Left colon (tissue), 2 donors: ENCODE results near the gene HACD4. TPM values are rescaled to one million over a fixed set of nuclear protein-coding genes. Genes with fewer than 3 reads are reported as not detected.

ENCODE experiments used
- ATAC-seq: fragments of 200-7000 bp; cut with Tn5 transposase; one replicate; pipeline ENCODE4 v1.9.1; 2020; ENCODE audit warnings: mild to moderate bottlenecking, moderate library complexity
- DNase-seq, 2 donors: peaks; one replicate each; pipeline ENCODE4 v3.0.0-alpha.2; 2020
- intact Hi-C, 2 donors: fragments of 100-400 bp; cut with DNase I in 1 of 2; cut with micrococcal nuclease in 1 of 2; formaldehyde crosslinking; loops; one replicate each; pipeline versions ENCODE4 v1.11.2 to v1.14.0; 2022; cut with DNase I, micrococcal nuclease
- long read RNA-seq: library from polyadenylated mRNA; unstranded; transcript quantifications from one replicate; pipeline ENCODE4 v2.0.0, GENCODE V29; 2021
- total RNA-seq, 2 donors: library from RNA; stranded (reverse); fragmentation: NEBNext Ultra II Directional; extraction: Animal tissue kit (Norgen Biotek cat#: 25700); gene quantifications; one replicate each; pipeline ENCODE4 v1.2.1, GENCODE V29; 2021
- donor health status: DM: no; HTN: no; CAD: no.
- donor health status: DM: yes; HTN: yes; CAD: no.

HACD4 gene, protein sequence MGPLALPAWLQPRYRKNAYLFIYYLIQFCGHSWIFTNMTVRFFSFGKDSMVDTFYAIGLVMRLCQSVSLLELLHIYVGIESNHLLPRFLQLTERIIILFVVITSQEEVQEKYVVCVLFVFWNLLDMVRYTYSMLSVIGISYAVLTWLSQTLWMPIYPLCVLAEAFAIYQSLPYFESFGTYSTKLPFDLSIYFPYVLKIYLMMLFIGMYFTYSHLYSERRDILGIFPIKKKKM
- total RNA-seq = 1 to 10 TPM in 1 of 2 donors, under 1 TPM in 1; 0.52 to 2.3 TPM
- long read RNA-seq, partial matches to known transcripts = 0 of 1 reads
- long read RNA-seq, other reads (novel, unspliced or antisense) = 1 of 1 reads

DNA sequence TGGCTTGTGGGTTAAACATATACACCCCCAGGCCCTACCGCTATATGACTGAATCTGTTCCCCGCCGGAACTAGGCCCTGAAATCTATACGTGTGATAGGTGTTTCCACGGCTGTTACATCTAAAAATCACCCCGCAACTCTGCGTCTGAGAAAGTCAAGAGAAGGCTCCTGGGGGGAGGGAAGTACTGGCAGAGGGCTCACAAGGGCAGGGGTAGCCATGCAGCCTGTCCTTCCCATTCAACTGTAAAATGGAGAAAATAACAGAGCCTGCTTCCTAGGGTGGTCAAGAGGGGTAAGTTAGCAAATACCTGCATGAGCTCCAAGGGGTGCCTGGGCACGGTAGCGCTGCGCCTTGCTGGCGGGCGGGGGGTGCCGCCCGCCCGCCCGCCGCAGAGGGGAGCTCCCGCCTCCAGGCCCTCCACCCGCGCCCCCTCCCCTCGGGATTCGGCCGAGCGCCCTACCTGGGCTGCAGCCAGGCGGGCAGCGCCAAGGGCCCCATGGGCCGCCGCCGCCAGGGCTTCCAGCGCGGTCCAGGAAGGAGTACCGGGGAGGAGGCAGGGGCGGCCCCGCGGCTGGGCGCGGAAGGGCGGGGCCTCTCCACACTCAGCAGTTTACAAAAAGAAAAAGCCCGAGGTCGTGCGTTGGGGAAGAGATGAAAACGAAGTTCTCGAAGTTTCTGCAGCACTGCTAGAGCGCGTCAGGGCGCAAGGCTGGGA, at the start of gene HACD4:
HACD4 (minus strand) TSS at position 550 of the 717 bp plus-strand sequence; CDS start at position 500, 50 bp downstream.
- intact Hi-C loops = no loop called here
- ATAC-seq (peak; percentile 78), DNase-seq (peak; percentile 39 to 60)

DNA sequence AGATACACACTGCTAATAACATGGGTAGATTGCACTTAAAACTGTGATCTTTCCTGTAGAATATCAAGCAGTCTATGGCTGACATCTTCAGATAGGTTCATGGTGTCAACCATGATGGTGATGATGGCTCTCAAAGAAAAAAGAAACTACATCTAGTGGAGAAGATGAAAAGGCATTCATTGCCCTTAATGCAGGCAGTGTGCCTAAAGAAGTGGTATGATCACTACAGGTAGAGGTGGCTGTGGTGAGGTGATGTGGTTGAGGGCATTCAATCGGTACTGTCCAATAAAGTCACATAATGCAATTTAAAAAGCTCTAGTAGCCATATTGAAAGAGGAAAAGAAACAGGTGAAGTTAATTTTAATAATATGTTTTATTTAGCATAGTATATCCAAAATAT, 49.4 kb upstream of the HACD4 start:
- ATAC-seq (no peak), DNase-seq (no peak)
- intact Hi-C loops = no loop called here

- intact Hi-C loops = no loop called here
- no peak for DNase-seq
- no peak for ATAC-seq
These were observed 47.3 kb upstream of the HACD4 start for GRCh38 chr9:21078702-21079101.

GRCh38 chr9:21077781-21078180, 46.3 kb upstream of the HACD4 start, which contains the start of gene IFNB1:
TSS of gene IFNB1 (minus strand) at chr9:21077942. CDS start at chr9:21077869, 73 bp downstream.
- intact Hi-C loops = no loop called here
- ATAC-seq = no peak
- no peak for DNase-seq

- intact Hi-C loops = no loop called here
- DNase-seq (no peak), ATAC-seq (no peak)
These were observed 44.0 kb upstream of the HACD4 start for GRCh38 chr9:21075484-21075883.

- intact Hi-C loops = no loop called here
- no peak for DNase-seq
- ATAC-seq = no peak
These were observed 39.5 kb upstream of the HACD4 start for GRCh38 chr9:21070906-21071305.

GRCh38 chr9:21070171-21070571, 38.7 kb upstream of the HACD4 start:
- ATAC-seq (no peak), DNase-seq (peak in 1 of 2 donors; percentile 25)
- intact Hi-C loops = no loop called here

- ATAC-seq (no peak), DNase-seq (no peak)
- intact Hi-C loops = no loop called here
These were observed 29.6 kb upstream of the HACD4 start for GRCh38 chr9:21060919-21061561.

DNA sequence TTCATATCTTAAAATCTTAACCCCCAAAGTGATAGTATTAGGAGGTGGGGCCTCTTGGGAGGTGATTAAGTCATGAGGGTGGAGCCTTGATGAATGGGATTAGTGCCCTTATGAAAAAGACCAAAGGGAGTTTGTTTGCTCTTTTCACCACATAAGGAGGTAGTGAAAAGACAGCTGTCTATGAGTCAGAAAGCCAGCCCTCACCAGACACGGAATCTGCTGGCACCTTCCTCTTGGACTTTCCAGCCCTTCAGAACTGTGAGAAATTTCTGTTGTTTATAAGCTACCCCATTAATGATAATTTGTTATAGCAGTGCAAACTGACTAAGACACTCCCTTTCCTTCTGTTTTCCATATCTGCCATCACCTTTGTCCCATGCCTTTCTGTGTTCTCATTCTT, 25.5 kb upstream of the HACD4 start:
- DNase-seq = no peak
- intact Hi-C loops = no loop called here
- ATAC-seq = no peak

DNA sequence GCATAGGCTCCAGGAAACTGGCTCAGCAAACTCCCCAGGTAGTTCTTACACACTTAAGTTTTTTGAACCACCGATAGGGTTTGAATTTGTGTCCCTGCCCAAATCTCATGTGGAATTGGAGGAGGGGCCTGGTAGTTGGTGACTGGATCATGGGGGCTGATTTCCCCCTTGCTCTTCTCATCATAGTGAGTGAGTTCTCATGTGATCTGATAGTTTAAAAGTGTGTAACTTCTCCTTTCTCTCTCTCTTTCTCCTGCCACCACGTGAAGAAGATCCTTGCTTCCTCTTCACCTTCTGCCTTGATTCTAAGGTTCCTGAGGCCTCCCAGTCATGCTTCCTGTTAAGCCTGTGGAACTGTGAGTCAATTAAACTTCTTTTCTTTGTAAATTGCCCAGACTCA, 22.4 kb upstream of the HACD4 start:
- ATAC-seq (no peak), DNase-seq (no peak)
- intact Hi-C loops = no loop called here

DNA sequence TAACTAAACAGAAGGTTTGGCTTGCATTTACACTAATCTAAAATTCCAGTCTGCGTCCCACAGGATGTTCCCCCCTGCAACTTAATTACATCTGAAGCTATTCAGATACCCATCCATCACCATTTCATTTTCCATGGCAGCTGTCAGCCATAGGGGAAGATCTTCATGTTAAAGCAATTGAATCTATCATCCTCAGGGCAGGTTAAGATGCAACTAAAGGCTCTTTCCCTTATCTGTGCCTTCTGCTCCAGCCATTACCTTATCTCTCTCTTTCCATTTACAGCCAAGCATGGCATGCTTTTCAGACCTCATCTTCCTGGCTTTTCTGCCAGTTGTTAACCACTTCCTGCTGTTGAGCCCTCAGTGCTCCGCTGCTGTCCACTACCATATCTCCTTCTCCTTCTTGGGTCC, 15.8 kb upstream of the HACD4 start:
- no peak for DNase-seq
- ATAC-seq = no peak
- intact Hi-C loops = no loop called here

GRCh38 chr9:21043841-21044240, 12.4 kb upstream of the HACD4 start:
- intact Hi-C loops = no loop called here
- DNase-seq (no peak), ATAC-seq (no peak)

GRCh38 chr9:21042466-21042865, 11.0 kb upstream of the HACD4 start:
- no peak for DNase-seq
- ATAC-seq = no peak
- intact Hi-C loops = no loop called here

DNA sequence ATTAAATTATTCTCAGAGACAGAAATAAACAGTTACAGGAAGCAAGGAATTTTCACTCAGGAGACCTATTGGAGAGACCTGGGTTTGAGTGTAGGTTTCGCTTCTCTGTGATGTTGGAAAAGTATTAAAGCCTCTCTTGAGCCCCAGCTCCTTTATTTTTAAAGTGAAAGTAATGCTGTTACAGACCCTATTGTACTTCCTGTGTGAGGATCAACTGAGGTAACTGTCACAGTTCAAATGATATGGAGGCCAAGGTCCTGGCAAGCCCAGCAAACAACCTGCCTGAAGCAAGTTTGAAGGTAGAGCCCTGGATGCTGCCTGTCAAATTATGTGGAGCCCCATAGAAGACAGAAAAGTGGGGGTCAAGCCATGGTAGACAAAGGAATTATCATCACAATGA, 7.9 kb upstream of the HACD4 start:
- intact Hi-C loops = no loop called here
- no peak for DNase-seq
- no peak for ATAC-seq

- DNase-seq (no peak), ATAC-seq (no peak)
- intact Hi-C loops = no loop called here
These were observed 5.8 kb upstream of the HACD4 start for GRCh38 chr9:21037278-21037677.

- no peak for ATAC-seq
- intact Hi-C loops = no loop called here
- DNase-seq = no peak
These were observed 356 bp upstream of the HACD4 start for GRCh38 chr9:21031808-21032183.

- no peak for DNase-seq
- intact Hi-C loops = no loop called here
- peak; percentile 26 for ATAC-seq
These were observed 928 bp downstream of the HACD4 start for GRCh38 chr9:21030389-21031035.

DNA sequence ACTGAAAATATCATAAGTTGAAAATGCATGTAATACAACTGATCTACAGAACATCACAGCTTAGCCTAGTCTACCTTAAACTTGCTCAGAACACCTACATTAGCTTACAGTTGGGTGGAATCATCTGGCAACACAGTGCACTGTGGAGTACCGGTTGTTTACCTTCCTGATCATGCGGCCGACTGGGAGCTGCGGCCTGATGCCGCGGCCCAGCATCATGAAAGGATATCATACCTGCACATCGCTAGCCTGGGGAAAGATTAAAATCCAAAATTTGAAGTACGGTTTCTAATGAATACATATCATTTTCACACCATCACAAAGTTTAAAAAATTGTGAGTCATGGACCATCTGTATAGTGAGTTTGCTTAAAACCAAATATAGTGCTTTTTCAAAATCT, 1.8 kb downstream of the HACD4 start:
- intact Hi-C loops = no loop called here
- DNase-seq (no peak), ATAC-seq (no peak)

- intact Hi-C loops = no loop called here
- ATAC-seq = no peak
- no peak for DNase-seq
These were observed 3.0 kb downstream of the HACD4 start for GRCh38 chr9:21028466-21028865.

GRCh38 chr9:21027295-21027694, 4.1 kb downstream of the HACD4 start:
- intact Hi-C loops = no loop called here
- no peak for DNase-seq
- no peak for ATAC-seq
